HUES64 (cell line): ENCODE data around the gene MOSMO.
"Not testable (repeated sequence)": the region's sequence is repeated elsewhere in the genome, so short reads cannot be mapped to it uniquely, and the experiment has no call there.

Experiments used
- H3K27ac ChIP-seq: 2 replicates; pipeline ENCODE4 v1.7.0; 2013; ENCODE audit warnings: low read depth, low read length, inconsistent platforms
- H3K27me3 ChIP-seq: 2 replicates; pipeline ENCODE4 v1.6.1; 2013; ENCODE audit warnings: mild to moderate bottlenecking, low read length; ENCODE audit not compliant: insufficient read depth
- H3K36me3 ChIP-seq: 2 replicates; pipeline ENCODE4 v1.6.1; 2013; ENCODE audit warnings: mild to moderate bottlenecking, low read length; ENCODE audit not compliant: insufficient read depth
- H3K4me1 ChIP-seq: 2 replicates; pipeline ENCODE4 v1.6.1; 2013; ENCODE audit warnings: mild to moderate bottlenecking, low read length, moderate library complexity; ENCODE audit not compliant: insufficient read depth
- H3K4me3 ChIP-seq: 2 replicates; pipeline ENCODE4 v1.5.1; 2013; ENCODE audit warnings: mild to moderate bottlenecking, low read length, moderate library complexity
- H3K9ac ChIP-seq: 2 replicates; pipeline ENCODE4 v1.6.1; 2013; ENCODE audit warnings: mild to moderate bottlenecking, low read depth, low read length
- H3K9me3 ChIP-seq: 2 replicates; pipeline ENCODE4 v1.6.1; 2013; ENCODE audit warnings: low read depth, low read length; ENCODE audit not compliant: insufficient read depth
- WGBS: fragments of 150-250, 120-280 bp; methylation state at CpG from one replicate; pipeline ENCODE4 v1.1.7; 2013; ENCODE audit warnings: missing lambda C conversion rate; 5-methylcytosine and 5-hydroxymethylcytosine counted together

MOSMO gene

DNA sequence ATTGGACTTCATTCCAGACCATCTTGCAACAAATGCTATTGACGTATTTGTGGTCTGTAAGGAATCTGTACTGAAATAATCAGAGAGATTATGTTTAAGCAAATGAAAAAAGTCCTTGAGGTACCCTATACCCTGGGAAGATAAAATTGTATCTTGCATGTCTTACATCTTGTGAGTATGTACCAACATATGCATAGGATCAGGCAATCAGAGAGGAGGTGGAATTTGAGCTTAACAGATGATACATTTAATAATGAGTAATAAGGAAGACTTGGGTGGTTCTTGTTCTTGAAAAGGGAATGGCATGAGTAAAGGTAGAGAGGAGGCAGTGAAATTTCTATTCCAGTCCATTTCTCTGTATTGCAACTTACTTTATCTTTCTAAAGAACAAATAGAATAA is 10.6 kb downstream of the MOSMO start:
- H3K27me3 ChIP-seq = no peaks in the 10 kb centered on the region
- 0 out of 2 replicates have a peak, but pooled peaks cover 3% of the 10 kb centered on the region for H3K4me1 ChIP-seq
- 100% methylated on average over 1 of the region's 1 CpG for WGBS
- no peaks in the 10 kb centered on the region for H3K36me3 ChIP-seq
- H3K4me3 ChIP-seq = no peak overlapping the region
- no peaks in the 10 kb centered on the region for H3K9me3 ChIP-seq
- H3K9ac ChIP-seq = no peak overlapping the region
- H3K27ac ChIP-seq = no peak overlapping the region

DNA sequence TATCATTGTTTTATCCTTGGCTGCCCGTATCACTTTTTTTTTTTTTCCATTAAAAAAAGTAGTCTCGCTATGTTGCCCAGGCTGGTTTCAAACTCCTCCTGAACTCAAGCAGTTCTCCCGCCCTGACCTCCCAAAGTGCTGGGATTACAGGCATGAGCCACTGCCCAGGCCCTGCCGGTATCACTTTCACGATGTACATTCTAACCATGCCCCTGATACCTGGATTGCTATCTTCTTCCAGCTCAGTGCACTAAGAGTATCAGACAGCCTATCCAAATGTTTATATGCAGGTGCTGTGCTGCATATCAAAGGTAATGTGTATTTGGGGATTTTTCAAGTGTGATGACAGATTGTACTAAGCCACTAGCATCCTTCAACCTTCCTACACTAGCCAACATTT is 14.2 kb downstream of the MOSMO start:
- no peaks in the 10 kb centered on the region for H3K36me3 ChIP-seq
- H3K4me3 ChIP-seq = no peak overlapping the region
- no peaks in the 10 kb centered on the region for H3K27me3 ChIP-seq
- WGBS = 95% methylated on average over 5 of the region's 5 CpGs
- H3K27ac ChIP-seq = no peak overlapping the region
- peaks cover 8% of the 10 kb centered on the region; the same call in 1 of the 2 replicates for H3K4me1 ChIP-seq
- H3K9me3 ChIP-seq = no peaks in the 10 kb centered on the region
- H3K9ac ChIP-seq = no peak overlapping the region

DNA sequence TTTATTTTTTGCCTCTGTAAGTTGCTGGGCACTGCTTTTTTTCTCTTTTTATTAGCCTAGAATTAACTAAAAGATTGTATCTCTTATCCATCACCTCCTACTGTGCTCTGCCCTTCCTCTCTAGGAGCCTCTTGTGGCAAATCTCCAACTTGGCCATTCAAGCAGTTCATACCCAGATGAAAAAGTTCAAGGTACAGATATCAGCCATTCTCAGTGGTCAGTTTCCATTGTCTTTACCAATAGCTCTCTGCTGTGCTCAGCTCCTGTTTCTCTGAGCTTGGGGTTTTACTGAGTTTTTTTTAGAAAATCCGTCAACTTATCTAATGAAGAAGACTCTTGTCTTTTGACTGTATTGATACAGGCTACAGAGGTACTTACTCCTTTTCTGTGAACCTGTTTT is 15.6 kb downstream of the MOSMO start:
- H3K9ac ChIP-seq = no peak overlapping the region
- no peaks in the 10 kb centered on the region for H3K27me3 ChIP-seq
- H3K36me3 ChIP-seq = no peaks in the 10 kb centered on the region
- no peaks in the 10 kb centered on the region for H3K9me3 ChIP-seq
- H3K4me1 ChIP-seq = peaks cover 8% of the 10 kb centered on the region; the same call in 1 of the 2 replicates
- no peak overlapping the region for H3K4me3 ChIP-seq
- 70% methylated on average over 1 of the region's 1 CpG for WGBS
- H3K27ac ChIP-seq = no peak overlapping the region

DNA sequence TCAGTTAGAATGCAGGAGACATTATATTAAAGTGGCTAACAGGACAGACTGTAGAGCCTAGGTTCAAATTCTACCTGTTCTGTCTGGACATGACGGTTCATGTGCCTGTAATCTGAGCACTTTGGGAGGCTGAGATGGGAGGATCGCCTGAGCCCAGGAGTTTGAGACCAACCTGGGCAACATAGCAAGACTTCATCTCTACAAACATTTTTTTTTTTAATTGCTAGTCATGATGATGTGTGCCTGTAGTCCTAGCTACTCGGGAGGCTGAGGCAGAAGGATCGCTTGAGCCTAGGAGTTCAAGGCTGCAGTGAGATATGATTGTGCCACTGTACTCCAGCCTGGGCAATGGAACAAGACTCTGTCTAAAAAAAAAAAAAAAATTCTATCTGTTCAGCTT is 16.9 kb downstream of the MOSMO start:
- not testable (repeated sequence) for H3K27ac ChIP-seq, H3K36me3 ChIP-seq, H3K4me1 ChIP-seq, H3K4me3 ChIP-seq, H3K9ac ChIP-seq, H3K9me3 ChIP-seq, H3K27me3 ChIP-seq
- WGBS = 93% methylated on average over 4 of the region's 4 CpGs

DNA sequence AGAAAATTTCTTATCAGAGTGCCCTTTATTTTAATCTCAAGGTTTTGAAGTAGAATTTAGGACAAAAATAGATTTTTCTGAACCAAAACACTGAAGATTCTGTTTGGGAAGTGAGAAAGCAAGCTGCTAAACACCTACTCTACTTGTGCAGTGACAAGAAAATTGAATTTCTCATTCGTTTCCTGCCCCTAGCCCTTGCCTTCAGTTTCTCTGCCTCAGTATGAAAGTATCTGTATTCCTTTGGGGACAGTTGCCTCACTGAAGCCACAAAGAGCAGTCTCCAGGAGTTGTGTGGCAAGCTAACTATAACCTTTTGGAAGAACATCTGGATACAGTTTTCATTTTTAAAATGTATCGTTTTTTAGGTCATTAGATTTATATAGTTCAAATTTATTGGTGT is 19.7 kb downstream of the MOSMO start:
- H3K36me3 ChIP-seq = peaks cover 8% of the 10 kb centered on the region; the same call in 1 of the 2 replicates
- 67% methylated on average over 1 of the region's 2 CpGs for WGBS
- H3K4me3 ChIP-seq = no peak overlapping the region
- no peak overlapping the region for H3K27ac ChIP-seq
- peaks cover 8% of the 10 kb centered on the region; the same call in 1 of the 2 replicates for H3K4me1 ChIP-seq
- no peaks in the 10 kb centered on the region for H3K27me3 ChIP-seq
- no peak overlapping the region for H3K9ac ChIP-seq
- no peaks in the 10 kb centered on the region for H3K9me3 ChIP-seq

DNA sequence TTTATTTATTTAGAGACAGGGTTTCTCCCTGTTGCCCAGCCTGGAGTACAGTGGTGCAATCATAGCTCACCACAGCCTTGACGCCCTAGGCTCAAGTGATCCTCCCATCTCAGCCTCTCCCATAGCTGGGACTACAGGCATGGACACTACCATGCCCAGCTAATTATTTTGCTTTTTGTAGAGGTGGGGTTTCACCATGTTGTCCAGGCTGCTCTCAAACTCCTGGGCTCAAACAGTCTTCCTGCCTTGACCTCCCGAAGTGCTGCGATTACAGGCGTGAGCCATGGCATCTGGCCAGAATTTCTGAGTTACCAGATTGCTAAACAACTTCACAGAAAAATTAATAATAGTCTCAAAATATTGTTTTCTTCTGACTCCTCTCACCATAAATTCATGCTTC is 21.7 kb downstream of the MOSMO start:
- peaks cover 3% of the 10 kb centered on the region; the same call in 1 of the 2 replicates for H3K4me1 ChIP-seq
- no peak overlapping the region for H3K4me3 ChIP-seq
- H3K36me3 ChIP-seq = peaks cover 8% of the 10 kb centered on the region; the same call in 1 of the 2 replicates
- 92% methylated on average over 4 of the region's 4 CpGs for WGBS
- H3K27ac ChIP-seq = no peak overlapping the region
- no peaks in the 10 kb centered on the region for H3K9me3 ChIP-seq
- no peak overlapping the region for H3K9ac ChIP-seq
- no peaks in the 10 kb centered on the region for H3K27me3 ChIP-seq

DNA sequence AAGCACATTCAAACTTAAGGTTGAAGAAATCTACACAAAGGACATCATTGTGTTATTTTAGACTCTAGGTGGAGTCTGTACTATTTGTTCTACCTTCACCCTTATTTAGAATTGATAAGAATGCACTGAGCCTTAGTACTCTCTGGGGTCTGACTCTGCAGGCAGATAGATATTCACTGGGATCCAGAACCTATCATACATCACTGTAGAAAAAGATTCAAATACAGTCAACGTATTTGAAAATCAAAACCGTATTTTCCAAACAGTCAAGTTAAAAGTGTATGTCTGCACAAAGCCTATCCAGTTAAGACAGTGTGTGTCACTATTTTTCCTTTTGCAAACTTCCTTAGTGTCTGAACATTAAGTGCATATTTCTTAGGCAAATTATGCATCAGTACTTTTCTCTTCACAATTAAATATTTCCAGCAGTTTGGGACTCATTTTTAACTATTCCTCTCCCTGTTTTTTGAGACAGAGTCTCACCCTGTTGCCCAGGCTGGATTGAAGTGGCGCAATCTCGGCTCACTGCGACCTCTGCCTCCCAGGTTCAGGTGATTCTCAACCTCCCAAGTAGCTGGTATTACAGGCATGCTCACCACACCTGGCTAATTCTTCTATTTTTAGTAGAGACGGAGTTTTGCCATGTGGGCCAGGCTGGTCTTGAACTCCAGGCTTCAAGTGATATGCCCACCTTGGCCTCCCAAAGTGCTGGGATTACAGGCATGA is 22.3 kb downstream of the MOSMO start:
- Histone ChIP-seq H3K4me3 (no peak overlapping the region), H3K36me3 (peaks cover 8% of the 10 kb centered on the region; the same call in 1 of the 2 replicates), H3K9me3 (no peaks in the 10 kb centered on the region), H3K4me1 (peaks cover 8% of the 10 kb centered on the region; the same call in 1 of the 2 replicates), H3K27ac (no peak overlapping the region), H3K27me3 (no peaks in the 10 kb centered on the region), H3K9ac (no peak overlapping the region)
- WGBS = 95% methylated on average over 6 of the region's 6 CpGs

DNA sequence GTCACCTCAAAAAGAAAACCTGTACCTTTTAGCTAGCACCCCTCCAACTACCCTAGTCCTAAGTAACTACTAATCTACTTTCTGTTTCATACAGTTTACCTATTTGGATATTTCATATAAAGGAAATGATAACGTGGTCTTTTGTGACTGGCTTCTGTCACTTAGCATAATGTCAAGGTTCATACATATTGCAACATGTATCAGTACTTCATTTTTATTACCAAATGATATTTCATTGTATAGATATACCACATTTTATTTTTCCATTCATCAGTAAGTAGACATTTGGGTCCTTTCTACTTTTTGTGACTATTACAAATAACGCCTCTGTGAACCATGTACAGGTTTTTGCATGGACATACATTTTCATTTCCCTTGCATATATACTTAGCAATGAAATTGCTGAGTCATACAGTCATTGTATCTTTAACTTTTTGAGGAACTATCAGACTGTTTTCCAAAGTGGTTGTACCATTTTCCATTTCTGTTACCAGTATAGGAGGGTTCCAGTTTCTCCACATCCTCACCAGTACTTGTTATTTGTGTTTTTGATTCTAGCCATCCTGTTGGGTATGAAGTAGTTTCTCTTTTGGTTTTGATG is 23.7 kb downstream of the MOSMO start:
- 100% methylated on average over 1 of the region's 2 CpGs for WGBS
- H3K4me1 ChIP-seq = peaks cover 9% of the 10 kb centered on the region; the same call in 1 of the 2 replicates
- no peaks in the 10 kb centered on the region for H3K27me3 ChIP-seq
- no peak overlapping the region for H3K27ac ChIP-seq
- no peak overlapping the region for H3K9ac ChIP-seq
- no peak overlapping the region for H3K4me3 ChIP-seq
- peaks cover 8% of the 10 kb centered on the region; the same call in 1 of the 2 replicates for H3K36me3 ChIP-seq
- H3K9me3 ChIP-seq = no peaks in the 10 kb centered on the region

DNA sequence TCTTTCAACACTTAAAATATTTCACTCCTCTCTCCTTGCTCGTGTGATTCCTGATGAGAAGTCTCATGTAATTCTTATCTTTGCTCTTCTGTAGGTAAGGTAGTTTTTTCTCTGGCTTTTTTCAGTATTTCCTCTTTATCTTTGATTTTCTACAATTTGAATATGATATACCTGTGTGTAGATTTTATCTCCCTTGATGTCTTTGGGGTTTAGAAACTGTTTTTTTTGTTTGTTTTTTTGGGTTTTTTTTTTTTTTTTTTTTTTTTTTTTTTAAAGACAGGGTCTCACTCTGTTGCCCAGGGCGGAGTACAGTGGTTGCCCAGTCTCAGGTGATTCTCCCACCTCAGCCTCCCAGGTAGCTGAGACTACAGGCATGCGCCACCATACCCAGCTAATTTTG is 26.6 kb downstream of the MOSMO start:
- Histone ChIP-seq H3K27me3 (no peaks in the 10 kb centered on the region), H3K4me1 (peaks cover 7% of the 10 kb centered on the region; the same call in 1 of the 2 replicates), H3K36me3 (peaks cover 8% of the 10 kb centered on the region; the same call in 1 of the 2 replicates), H3K4me3 (no peak overlapping the region), H3K9ac (peak overlapping the region; percentile 29; the same call in 1 of the 2 replicates), H3K27ac (no peak overlapping the region), H3K9me3 (no peaks in the 10 kb centered on the region)
- 90% methylated on average over 2 of the region's 3 CpGs for WGBS

DNA sequence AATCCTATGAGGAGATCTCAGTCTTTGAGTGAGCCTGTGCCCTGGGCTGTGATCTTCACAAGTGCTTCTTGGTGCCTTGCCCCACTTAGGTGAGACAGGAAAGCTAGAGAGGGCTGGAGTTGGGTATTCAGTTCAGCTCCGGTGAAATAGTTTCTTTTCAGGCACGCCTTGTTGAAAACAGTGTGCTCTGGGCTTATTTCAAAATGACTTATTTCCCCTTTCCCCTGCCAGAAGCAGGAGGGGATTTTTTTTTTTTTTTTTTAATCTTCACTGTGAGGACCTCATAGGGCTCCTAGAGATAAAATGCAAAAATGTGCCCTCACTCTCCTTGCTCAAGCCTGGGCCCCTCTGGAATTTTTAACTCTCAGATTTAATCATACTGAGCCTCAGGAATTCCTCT is 27.2 kb downstream of the MOSMO start:
- Histone ChIP-seq H3K4me3 (no peak overlapping the region), H3K4me1 (peaks cover 7% of the 10 kb centered on the region; the same call in 1 of the 2 replicates), H3K36me3 (peaks cover 8% of the 10 kb centered on the region; the same call in 1 of the 2 replicates), H3K27me3 (no peaks in the 10 kb centered on the region), H3K27ac (peak overlapping the region; percentile 48; the same call in 1 of the 2 replicates), H3K9me3 (no peaks in the 10 kb centered on the region), H3K9ac (peak overlapping the region; percentile 29; the same call in 1 of the 2 replicates)
- 97% methylated on average over 2 of the region's 2 CpGs for WGBS

DNA sequence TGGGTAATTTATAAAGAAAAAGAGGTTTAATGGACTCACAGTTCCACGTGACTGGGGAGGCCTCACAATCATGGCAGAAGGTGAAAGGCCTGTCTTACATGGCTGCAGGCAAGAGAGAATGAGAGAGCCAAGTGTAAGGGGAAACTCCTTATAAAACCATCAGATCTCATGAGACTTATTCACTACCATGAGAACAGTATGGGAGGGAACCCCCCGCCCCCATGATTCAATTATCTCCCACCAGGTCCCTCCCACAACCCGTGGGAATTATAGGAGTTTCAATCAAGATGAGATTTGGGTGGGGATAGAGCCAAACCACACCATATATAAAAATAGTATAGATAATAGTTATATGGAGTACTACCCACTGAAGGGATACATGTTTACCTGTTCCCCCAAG is 36.0 kb downstream of the MOSMO start:
- H3K36me3 ChIP-seq, H3K9me3 ChIP-seq, H3K27ac ChIP-seq, H3K9ac ChIP-seq, H3K4me3 ChIP-seq, H3K27me3 ChIP-seq, H3K4me1 ChIP-seq: not testable (repeated sequence)
- WGBS = 88% methylated on average over 1 of the region's 3 CpGs
